Hair follicle dermal papilla cell (primary cell): ENCODE results near the gene DDX3Y. TPM values are rescaled to one million over a fixed set of nuclear protein-coding genes. Genes with fewer than 3 reads are reported as not detected.

ENCODE experiments used
- total RNA-seq: library from RNA; depleted of rRNA; stranded (reverse); fragments of >200 nt; gene quantifications from 2 replicates; pipeline ENCODE4 v1.2.3, GENCODE V29; 2012

The DDX3Y gene
- total RNA-seq = not detected in 2 replicates

GRCh38 chrY:12904618-12905516 is at the start of gene DDX3Y:
TSS of gene DDX3Y (plus strand) at chrY:12904868. CDS start at chrY:12904937, 69 bp downstream.

Other genes with a start within 250 kb of the DDX3Y start
- gene USP9Y, start 203.6 kb upstream of the DDX3Y start, total RNA-seq = not detected in 2 replicates